HEK293T (cell line): ENCODE measurements around the gene SPRTN.

Source experiments
- BHLHE40 ChIP-seq: fragments of 450-650 bp; IDR thresholded peaks from 2 replicates; pipeline ENCODE4 v1.6.1; 2016; ENCODE audit warnings: mild to moderate bottlenecking, moderate library complexity, borderline replicate concordance
- CTBP1 ChIP-seq: fragments of 450-650 bp; IDR thresholded peaks from 2 replicates; pipeline ENCODE4 v1.6.1; 2016; ENCODE audit warnings: borderline replicate concordance
- ELF4 ChIP-seq: fragments of 450-650 bp; IDR thresholded peaks from 2 replicates; pipeline ENCODE4 v1.6.1; 2017; ENCODE audit warnings: antibody characterized with exemption
- FOXA1 ChIP-seq: fragments of 450-650 bp; IDR thresholded peaks from 2 replicates; pipeline ENCODE4 v1.6.1; 2016; ENCODE audit warnings: mild to moderate bottlenecking
- FOXK2 ChIP-seq: fragments of 450-650 bp; IDR thresholded peaks from 2 replicates; pipeline ENCODE4 v1.6.1; 2016; ENCODE audit warnings: mild to moderate bottlenecking
- FOXM1 ChIP-seq: fragments of 450-650 bp; IDR thresholded peaks from 2 replicates; pipeline ENCODE4 v1.6.1; 2017; ENCODE audit warnings: mild to moderate bottlenecking, borderline replicate concordance
- SP1 ChIP-seq: fragments of 450-650 bp; IDR thresholded peaks from 2 replicates; pipeline ENCODE4 v1.6.1; 2017
- SUZ12 ChIP-seq: fragments of 450-650 bp; IDR thresholded peaks from 2 replicates; pipeline ENCODE4 v1.6.1; 2016; ENCODE audit warnings: mild to moderate bottlenecking
- TARDBP ChIP-seq: fragments of 450-650 bp; IDR thresholded peaks from 2 replicates; pipeline ENCODE4 v1.6.1; 2016
- ZNF384 ChIP-seq: fragments of 450-650 bp; IDR thresholded peaks from 2 replicates; pipeline ENCODE4 v1.6.1; 2016

DNA sequence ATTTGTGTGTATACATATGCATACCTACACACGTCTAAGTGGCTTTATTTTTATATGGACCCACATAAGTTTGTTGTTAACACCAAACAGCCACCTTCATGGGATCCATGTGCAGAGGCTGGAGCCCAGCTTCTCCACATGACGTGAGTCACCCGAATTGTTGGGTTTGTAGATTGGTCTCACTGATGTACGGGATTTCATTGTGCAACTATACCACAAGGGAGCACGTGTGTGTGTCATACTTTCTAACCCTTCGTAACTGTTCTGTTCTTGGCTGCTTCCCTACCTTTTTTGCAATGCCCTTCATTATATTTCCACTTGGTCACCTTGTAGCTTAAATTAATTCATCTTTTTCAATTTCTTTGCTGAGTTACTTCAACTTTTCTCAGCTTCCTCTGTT is 21.0 kb downstream of the SPRTN start:
- TF ChIP-seq TARDBP = no peak
- no peak for TF ChIP-seq SP1
- TF ChIP-seq ZNF384 = no peak
- TF ChIP-seq SUZ12 = no peak
- no peak for TF ChIP-seq FOXA1
- no peak for TF ChIP-seq CTBP1
- TF ChIP-seq ELF4 = no peak
- TF ChIP-seq BHLHE40 = no peak
- TF ChIP-seq FOXM1 = no peak
- no peak for TF ChIP-seq FOXK2
